Vagina (tissue), 2 donors: ENCODE measurements around the gene SPAG6.

Experiments
- CTCF ChIP-seq, 3 experiments: fragments of 450-650 bp in 2 of 3; fragments of 200-600 bp in 1 of 3; sonication (generic) in 1 of 3; IDR thresholded peaks; one replicate each; pipeline ENCODE4 v1.5.1; 2017 to 2019; ENCODE audit warnings: antibody characterized with exemption in 3 of 3, mild to moderate bottlenecking in 2 of 3, moderate library complexity in 2 of 3
- POLR2A ChIP-seq, 2 donors: fragments of 450-650 bp; IDR thresholded peaks; one replicate each; pipeline ENCODE4 v1.6.1; 2017; ENCODE audit warnings: antibody characterized with exemption in 2 of 2, mild to moderate bottlenecking in 2 of 2, moderate library complexity in 2 of 2
- POLR2AphosphoS5 ChIP-seq, 2 donors: sonication (generic); formaldehyde crosslinking; IDR thresholded peaks; one replicate each; pipeline ENCODE4 v1.9.0; 2017; ENCODE audit warnings: antibody characterized with exemption in 2 of 2, mild to moderate bottlenecking in 2 of 2, low read depth in 1 of 2; ENCODE audit not compliant: insufficient read depth in 1 of 2

- TF ChIP-seq CTCF (IDR thresholded peaks at IDR 0.05) = no peak
- TF ChIP-seq POLR2A (IDR thresholded peaks at IDR 0.05) = no peak
- TF ChIP-seq POLR2AphosphoS5 (IDR thresholded peaks at IDR 0.05; ENCODE audit: insufficient read depth in 1 of 2, low read depth in 1 of 2) = no peak
Observed at GRCh38 chr10:22365233-22365632, 19.9 kb downstream of the SPAG6 start.
